HepG2 (cell line): ENCODE data around the gene VAMP2. TPM values are rescaled to one million over a fixed set of nuclear protein-coding genes. Genes with fewer than 3 reads are reported as not detected.

ENCODE experiments used
- AGO1 ChIP-seq: fragments of 200-400 bp; formaldehyde crosslinking; IDR thresholded peaks from 2 replicates; pipeline ENCODE4 v1.6.1; 2017; ENCODE audit warnings: mild to moderate bottlenecking, low read depth, low read length, moderate library complexity; ENCODE audit not compliant: poor library complexity, severe bottlenecking
- CBX2 ChIP-seq, 2 experiments: fragments of 200-600 bp in 1 of 2; sonication (generic); formaldehyde crosslinking in 1 of 2; IDR thresholded peaks; 2 replicates each; pipeline versions ENCODE4 v1.7.0 to v1.8.1; 2018 to 2022; ENCODE audit warnings: low read depth in 2 of 2, low read length in 1 of 2, mild to moderate bottlenecking in 1 of 2, missing genetic modification reagents in 1 of 2
- CREM ChIP-seq, 2 experiments: sonication (generic) in 1 of 2; formaldehyde crosslinking in 1 of 2; IDR thresholded peaks; 2 replicates each; pipeline versions ENCODE4 v1.4.0 to v1.6.1; 2016 to 2020; ENCODE audit warnings: antibody characterized with exemption in 1 of 2, mild to moderate bottlenecking in 1 of 2, missing genetic modification reagents in 1 of 2
- EZH2 ChIP-seq: conservative IDR thresholded peaks from 2 replicates; pipeline ENCODE4 v1.6.1; 2012; ENCODE audit warnings: mild to moderate bottlenecking, low read depth, low read length, moderate library complexity
- FOXA3 ChIP-seq: IDR thresholded peaks from 2 replicates; pipeline ENCODE4 v1.6.1; 2016; ENCODE audit warnings: missing genetic modification reagents, missing compliant biosample characterization
- GTF3A ChIP-seq: sonication (generic); formaldehyde crosslinking; conservative IDR thresholded peaks from 2 replicates; pipeline ENCODE4 v1.4.0; 2020; ENCODE audit warnings: mild to moderate bottlenecking, missing genetic modification reagents
- NFE2 ChIP-seq: sonication (generic); formaldehyde crosslinking; IDR thresholded peaks from 2 replicates; pipeline ENCODE4 v1.4.0; 2020; ENCODE audit warnings: missing genetic modification reagents
- NR1H2 ChIP-seq: sonication (generic); formaldehyde crosslinking; IDR thresholded peaks from 2 replicates; pipeline ENCODE4 v1.8.1; 2022; ENCODE audit warnings: low read depth, missing genetic modification reagents, borderline replicate concordance
- SMAD3 ChIP-seq: sonication (generic); formaldehyde crosslinking; IDR thresholded peaks from 2 replicates; pipeline ENCODE4 v1.4.0; 2020; ENCODE audit warnings: missing genetic modification reagents
- TBX2 ChIP-seq: sonication (generic); formaldehyde crosslinking; IDR thresholded peaks from 2 replicates; pipeline ENCODE4 v1.5.0; 2020; ENCODE audit warnings: missing genetic modification reagents, mild to moderate bottlenecking, borderline replicate concordance
- TEAD3 ChIP-seq: optimal IDR thresholded peaks from 2 replicates; pipeline ENCODE3; 2016; ENCODE audit warnings: borderline replicate concordance
- YEATS4 ChIP-seq: sonication (generic); formaldehyde crosslinking; IDR thresholded peaks from 2 replicates; pipeline ENCODE4 v1.4.0; 2020; ENCODE audit warnings: missing genetic modification reagents, borderline replicate concordance
- ZFP62 ChIP-seq: sonication (generic); formaldehyde crosslinking; IDR thresholded peaks from 2 replicates; pipeline ENCODE4 v1.4.0; 2020; ENCODE audit warnings: missing genetic modification reagents
- ZNF382 ChIP-seq: sonication (generic); formaldehyde crosslinking; IDR thresholded peaks from 2 replicates; pipeline ENCODE4 v1.5.0; 2020; ENCODE audit warnings: missing genetic modification reagents, mild to moderate bottlenecking, borderline replicate concordance
- polyA plus RNA-seq, 8 experiments: library from polyadenylated mRNA; depleted of rRNA in 3 of 8; stranded (reverse) in 7 of 8; unstranded in 1 of 8; fragments of >200 nt; fragmentation: Illumina TruSeq in 4 of 8; extraction: Trizol in 4 of 8; gene quantifications; 2 replicates each; pipeline versions ENCODE4 v1.2.1 to v1.2.3, GENCODE V29; 2011 to 2016; ENCODE audit warnings: low read depth in 4 of 8, missing spikeins in 1 of 8, mixed read lengths in 1 of 8; ENCODE audit not compliant: insufficient read depth in 1 of 8
- total RNA-seq, 5 experiments: library from RNA; depleted of rRNA; stranded (reverse); fragments of >200 nt; fragmentation: Illumina TruSeq; extraction: Trizol; gene quantifications; 2 replicates each; pipeline ENCODE4 v1.2.3, GENCODE V29; 2016; ENCODE audit warnings: low read depth in 1 of 5
- TF ChIP-seq, protein P1 (sequence below): sonication (generic); formaldehyde crosslinking; IDR thresholded peaks from 2 replicates; pipeline ENCODE4 v1.9.0; 2022; ENCODE audit warnings: missing genetic modification reagents, mild to moderate bottlenecking, borderline replicate concordance
- TF ChIP-seq, protein P2 (sequence below): sonication (generic); formaldehyde crosslinking; IDR thresholded peaks from 2 replicates; pipeline ENCODE4 v1.8.1; 2023; ENCODE audit warnings: mild to moderate bottlenecking, missing genetic modification reagents
- TF ChIP-seq, protein P3 (sequence below): IDR thresholded peaks from 2 replicates; pipeline ENCODE4 v1.6.1; 2018; ENCODE audit warnings: missing genetic modification reagents, mild to moderate bottlenecking, missing compliant biosample characterization
- TF ChIP-seq, protein P4 (sequence below): sonication (generic); formaldehyde crosslinking; IDR thresholded peaks from 2 replicates; pipeline ENCODE4 v1.5.0; 2020; ENCODE audit warnings: missing genetic modification reagents, mild to moderate bottlenecking, borderline replicate concordance
- TF ChIP-seq, protein P5 (sequence below): sonication (generic); formaldehyde crosslinking; IDR thresholded peaks from 2 replicates; pipeline ENCODE4 v1.5.1; 2020; ENCODE audit warnings: mild to moderate bottlenecking, missing genetic modification reagents, borderline replicate concordance

The VAMP2 gene
- total and polyA plus RNA-seq, 2 of the 13 experiments (the other 11 are each of a cell fraction or from before 2014, with no cell fraction given) = 3.9 to 17.2 TPM

DNA sequence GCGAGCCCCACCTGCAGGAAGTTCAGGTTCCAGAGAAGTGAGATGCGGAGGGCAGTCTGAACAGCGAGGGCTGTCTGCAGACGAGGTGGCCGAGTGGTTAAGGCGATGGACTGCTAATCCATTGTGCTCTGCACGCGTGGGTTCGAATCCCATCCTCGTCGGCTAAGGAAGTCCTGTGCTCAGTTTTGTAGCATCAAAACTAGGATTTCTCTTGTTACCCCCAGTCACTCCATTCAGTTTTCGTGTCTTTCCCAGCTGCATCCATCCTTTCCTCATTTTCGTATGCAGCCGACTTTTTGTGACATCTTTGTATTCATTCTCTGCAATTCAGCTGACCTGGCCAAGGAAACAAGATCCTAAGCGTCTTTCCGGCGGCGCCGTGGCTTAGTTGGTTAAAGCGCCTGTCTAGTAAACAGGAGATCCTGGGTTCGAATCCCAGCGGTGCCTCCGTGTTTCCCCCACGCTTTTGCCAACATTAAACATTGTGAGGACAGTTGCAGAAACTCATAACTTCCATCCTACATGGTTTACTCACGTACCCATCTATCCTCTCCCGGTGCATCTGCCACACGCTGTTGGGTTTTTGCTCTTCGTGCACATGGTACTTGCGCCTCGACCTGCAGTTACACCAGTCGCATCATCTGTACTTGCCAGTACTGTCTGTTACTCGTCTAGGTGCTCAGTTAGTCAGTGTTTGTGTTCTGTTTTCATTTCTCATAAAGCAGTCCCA, 24.2 kb upstream of the VAMP2 start (continued):
- TF ChIP-seq, protein P1, sequence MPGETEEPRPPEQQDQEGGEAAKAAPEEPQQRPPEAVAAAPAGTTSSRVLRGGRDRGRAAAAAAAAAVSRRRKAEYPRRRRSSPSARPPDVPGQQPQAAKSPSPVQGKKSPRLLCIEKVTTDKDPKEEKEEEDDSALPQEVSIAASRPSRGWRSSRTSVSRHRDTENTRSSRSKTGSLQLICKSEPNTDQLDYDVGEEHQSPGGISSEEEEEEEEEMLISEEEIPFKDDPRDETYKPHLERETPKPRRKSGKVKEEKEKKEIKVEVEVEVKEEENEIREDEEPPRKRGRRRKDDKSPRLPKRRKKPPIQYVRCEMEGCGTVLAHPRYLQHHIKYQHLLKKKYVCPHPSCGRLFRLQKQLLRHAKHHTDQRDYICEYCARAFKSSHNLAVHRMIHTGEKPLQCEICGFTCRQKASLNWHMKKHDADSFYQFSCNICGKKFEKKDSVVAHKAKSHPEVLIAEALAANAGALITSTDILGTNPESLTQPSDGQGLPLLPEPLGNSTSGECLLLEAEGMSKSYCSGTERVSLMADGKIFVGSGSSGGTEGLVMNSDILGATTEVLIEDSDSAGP (CRISPR knock-in tag) = no peak
- TF ChIP-seq, protein P2, sequence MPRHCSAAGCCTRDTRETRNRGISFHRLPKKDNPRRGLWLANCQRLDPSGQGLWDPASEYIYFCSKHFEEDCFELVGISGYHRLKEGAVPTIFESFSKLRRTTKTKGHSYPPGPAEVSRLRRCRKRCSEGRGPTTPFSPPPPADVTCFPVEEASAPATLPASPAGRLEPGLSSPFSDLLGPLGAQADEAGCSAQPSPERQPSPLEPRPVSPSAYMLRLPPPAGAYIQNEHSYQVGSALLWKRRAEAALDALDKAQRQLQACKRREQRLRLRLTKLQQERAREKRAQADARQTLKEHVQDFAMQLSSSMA (CRISPR knock-in tag) = peak; percentile 71; the same call in 1 of the 2 replicates
- TF ChIP-seq EZH2 = no peak
- TF ChIP-seq AGO1 = no peak
- no peak for TF ChIP-seq TEAD3 (CRISPR knock-in tag)
- TF ChIP-seq FOXA3 (CRISPR knock-in tag) = no peak
- TF ChIP-seq TBX2 = no peak; the same call in 1 of the 2 replicates
- no peak for TF ChIP-seq CBX2 (IDR thresholded peaks at IDR 0.05; ENCODE audit: low read depth, low read length)
- no peak for TF ChIP-seq CBX2 (CRISPR knock-in tag; IDR thresholded peaks at IDR 0.05; ENCODE audit: low read depth)
- TF ChIP-seq, protein P3, sequence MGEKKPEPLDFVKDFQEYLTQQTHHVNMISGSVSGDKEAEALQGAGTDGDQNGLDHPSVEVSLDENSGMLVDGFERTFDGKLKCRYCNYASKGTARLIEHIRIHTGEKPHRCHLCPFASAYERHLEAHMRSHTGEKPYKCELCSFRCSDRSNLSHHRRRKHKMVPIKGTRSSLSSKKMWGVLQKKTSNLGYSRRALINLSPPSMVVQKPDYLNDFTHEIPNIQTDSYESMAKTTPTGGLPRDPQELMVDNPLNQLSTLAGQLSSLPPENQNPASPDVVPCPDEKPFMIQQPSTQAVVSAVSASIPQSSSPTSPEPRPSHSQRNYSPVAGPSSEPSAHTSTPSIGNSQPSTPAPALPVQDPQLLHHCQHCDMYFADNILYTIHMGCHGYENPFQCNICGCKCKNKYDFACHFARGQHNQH = peak; percentile 36; the same call in 1 of the 2 replicates
- TF ChIP-seq ZFP62 (CRISPR knock-in tag) = no peak
- TF ChIP-seq ZNF382 (CRISPR knock-in tag) = no peak
- TF ChIP-seq, protein P4, sequence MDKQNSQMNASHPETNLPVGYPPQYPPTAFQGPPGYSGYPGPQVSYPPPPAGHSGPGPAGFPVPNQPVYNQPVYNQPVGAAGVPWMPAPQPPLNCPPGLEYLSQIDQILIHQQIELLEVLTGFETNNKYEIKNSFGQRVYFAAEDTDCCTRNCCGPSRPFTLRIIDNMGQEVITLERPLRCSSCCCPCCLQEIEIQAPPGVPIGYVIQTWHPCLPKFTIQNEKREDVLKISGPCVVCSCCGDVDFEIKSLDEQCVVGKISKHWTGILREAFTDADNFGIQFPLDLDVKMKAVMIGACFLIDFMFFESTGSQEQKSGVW (CRISPR knock-in tag) = no peak
- peak; percentile 84; the same call in 1 of the 2 replicates for TF ChIP-seq SMAD3 (CRISPR knock-in tag)
- TF ChIP-seq, protein P5, sequence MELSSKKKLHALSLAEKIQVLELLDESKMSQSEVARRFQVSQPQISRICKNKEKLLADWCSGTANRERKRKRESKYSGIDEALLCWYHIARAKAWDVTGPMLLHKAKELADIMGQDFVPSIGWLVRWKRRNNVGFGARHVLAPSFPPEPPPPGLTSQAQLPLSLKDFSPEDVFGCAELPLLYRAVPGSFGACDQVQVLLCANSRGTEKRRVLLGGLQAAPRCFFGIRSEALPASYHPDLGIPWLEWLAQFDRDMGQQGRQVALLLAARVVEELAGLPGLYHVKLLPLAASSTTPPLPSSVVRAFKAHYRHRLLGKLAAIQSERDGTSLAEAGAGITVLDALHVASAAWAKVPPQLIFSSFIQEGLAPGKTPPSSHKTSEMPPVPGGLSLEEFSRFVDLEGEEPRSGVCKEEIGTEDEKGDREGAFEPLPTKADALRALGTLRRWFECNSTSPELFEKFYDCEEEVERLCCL (CRISPR knock-in tag) = no peak
- no peak for TF ChIP-seq NR1H2 (CRISPR knock-in tag)
- TF ChIP-seq NFE2 (CRISPR knock-in tag) = no peak
- TF ChIP-seq CREM (IDR thresholded peaks at IDR 0.05) = no peak
- TF ChIP-seq CREM (CRISPR knock-in tag; IDR thresholded peaks at IDR 0.05) = no peak
- peak; percentile 93; the same call in 1 of the 2 replicates for TF ChIP-seq GTF3A
- 0 out of 2 replicates have a peak, but pooled peaks have one; percentile 45 for TF ChIP-seq YEATS4 (CRISPR knock-in tag)
